Camera-type eye (tissue), 1 donor: ENCODE data around the gene PTPRN. TPM values are rescaled to one million over a fixed set of nuclear protein-coding genes. Genes with fewer than 3 reads are reported as not detected.

Source experiments
- total RNA-seq: library from RNA; depleted of rRNA; stranded (reverse); fragments of >200 nt; gene quantifications from one replicate; pipeline ENCODE4 v1.2.3, GENCODE V29; 2014

PTPRN gene
- 22.0 TPM for total RNA-seq

GRCh38 chr2:219309278-219309677, at the start of gene PTPRN:
Gene PTPRN, minus strand, starts transcription at chr2:219309401. Its CDS starts 69 bp downstream, at chr2:219309332.

GRCh38 chr2:219332542-219332941, 23.3 kb upstream of the PTPRN start, which contains the start of gene RESP18:
Gene RESP18, minus strand, starts transcription at chr2:219332744.

GRCh38 chr2:219279151-219279915, 29.9 kb downstream of the PTPRN start, which contains the start of gene DNAJB2:
Gene DNAJB2, plus strand, starts transcription at chr2:219279366. Its CDS starts 468 bp downstream, at chr2:219279834.

GRCh38 chr2:219253753-219254589, 55.2 kb downstream of the PTPRN start, which contains the start of gene TUBA4A:
Gene TUBA4A, minus strand, starts transcription at chr2:219253918. Its CDS starts 60 bp downstream, at chr2:219253858.

GRCh38 chr2:219252900-219253752, 56.1 kb downstream of the PTPRN start, which contains the start of gene TUBA4B:
Gene TUBA4B, plus strand, starts transcription at chr2:219253243. Its CDS starts 165 bp downstream, at chr2:219253408.

GRCh38 chr2:219245148-219245898, 63.9 kb downstream of the PTPRN start, which contains the start of the genes GLB1L and STK16:
Gene GLB1L, minus strand, starts transcription at chr2:219245444. Its CDS starts 1,871 bp downstream, at chr2:219243573.
Gene STK16, plus strand, starts transcription at chr2:219245479. Its CDS starts 521 bp downstream, at chr2:219246000.

Other genes with a start within 250 kb of the PTPRN start
- gene IHH, start 248.5 kb downstream of the PTPRN start, total RNA-seq: 3.8 TPM
- gene NHEJ1, start 148.6 kb downstream of the PTPRN start, total RNA-seq: 12.1 TPM
- gene SLC23A3, start 139.4 kb downstream of the PTPRN start, total RNA-seq: 1.3 TPM
- 30.5 TPM for gene CNPPD1, start 132.5 kb downstream of the PTPRN start, total RNA-seq
- 66.2 TPM for gene RETREG2, start 131.1 kb downstream of the PTPRN start, total RNA-seq
- 22.6 TPM for gene ZFAND2B, start 102.6 kb downstream of the PTPRN start, total RNA-seq
- 24.2 TPM for gene ABCB6, start 90.4 kb downstream of the PTPRN start, total RNA-seq
- 46.7 TPM for gene ATG9A, start 79.8 kb downstream of the PTPRN start, total RNA-seq
- 91.3 TPM for gene ANKZF1, start 79.6 kb downstream of the PTPRN start, total RNA-seq
- gene GLB1L, start 64.0 kb downstream of the PTPRN start, total RNA-seq: 15.2 TPM
- 17.9 TPM for gene STK16, start 63.9 kb downstream of the PTPRN start, total RNA-seq
- gene TUBA4B, start 56.2 kb downstream of the PTPRN start, total RNA-seq: not detected
- gene TUBA4A, start 55.5 kb downstream of the PTPRN start, total RNA-seq: 20.5 TPM
- gene DNAJB2, start 30.0 kb downstream of the PTPRN start, total RNA-seq: 91.9 TPM
- gene RESP18, start 23.3 kb upstream of the PTPRN start, total RNA-seq: not detected
- gene DNPEP, start 78.5 kb upstream of the PTPRN start, total RNA-seq: 32.5 TPM
- 249 TPM for gene DES, start 109.0 kb upstream of the PTPRN start, total RNA-seq
- 17.4 TPM for gene SPEG, start 125.4 kb upstream of the PTPRN start, total RNA-seq
- gene GMPPA, start 189.5 kb upstream of the PTPRN start, total RNA-seq: 25.4 TPM
- gene ASIC4, start 205.1 kb upstream of the PTPRN start, total RNA-seq: 28.8 TPM
- 165 TPM for gene CHPF, start 234.4 kb upstream of the PTPRN start, total RNA-seq
- gene TMEM198, start 234.6 kb upstream of the PTPRN start, total RNA-seq: 8.6 TPM